Sigmoid colon (tissue), 7 donors: ENCODE measurements around the gene AP3S1. TPM values are rescaled to one million over a fixed set of nuclear protein-coding genes. Genes with fewer than 3 reads are reported as not detected.

Source experiments
- DNase-seq: peaks from one replicate; pipeline ENCODE4 v3.0.0-alpha.2; 2019
- H3K27ac ChIP-seq, 4 donors: fragments of 200-600 bp; sonication (generic); one replicate each; pipeline ENCODE4 v1.5.1; 2016 to 2019; ENCODE audit warnings: mild to moderate bottlenecking in 1 of 4
- H3K27me3 ChIP-seq, 3 donors: fragments of 200-600 bp; sonication (generic); one replicate each; pipeline ENCODE4 v1.5.1; 2019; ENCODE audit warnings: mild to moderate bottlenecking in 1 of 3
- H3K36me3 ChIP-seq, 4 donors: fragments of 200-600 bp; sonication (generic); one replicate each; pipeline ENCODE4 v1.5.1; 2016 to 2019
- H3K4me1 ChIP-seq, 4 donors: fragments of 200-600 bp; sonication (generic); one replicate each; pipeline ENCODE4 v1.5.1; 2017 to 2019
- H3K4me3 ChIP-seq, 4 donors: fragments of 200-600 bp; sonication (generic); one replicate each; pipeline ENCODE4 v1.5.1; 2017 to 2019; ENCODE audit warnings: mild to moderate bottlenecking in 2 of 4, moderate library complexity in 1 of 4
- H3K9me3 ChIP-seq, 4 donors: fragments of 200-600 bp in 3 of 4; sonication (generic) in 3 of 4; one replicate each; pipeline versions ENCODE4 v1.5.1 to v1.6.1; 2013 to 2019
- CTCF ChIP-seq, 4 experiments: fragments of 450-650 bp in 3 of 4; fragments of 200-600 bp in 1 of 4; IDR thresholded peaks; one replicate each; pipeline ENCODE4 v1.5.1; 2016 to 2019; ENCODE audit warnings: antibody characterized with exemption in 4 of 4, mild to moderate bottlenecking in 3 of 4, moderate library complexity in 2 of 4
- EP300 ChIP-seq, 4 donors: sonication (generic); formaldehyde crosslinking; IDR thresholded peaks; one replicate each; pipeline ENCODE4 v1.6.1; 2017; ENCODE audit warnings: antibody characterized with exemption in 4 of 4
- POLR2A ChIP-seq, 2 donors: fragments of 450-650 bp; IDR thresholded peaks; one replicate each; pipeline ENCODE4 v1.6.1; 2016; ENCODE audit warnings: antibody characterized with exemption in 2 of 2, mild to moderate bottlenecking in 2 of 2, moderate library complexity in 2 of 2
- POLR2AphosphoS5 ChIP-seq, 4 donors: sonication (generic); formaldehyde crosslinking; IDR thresholded peaks; one replicate each; pipeline ENCODE4 v1.6.1; 2017; ENCODE audit warnings: antibody characterized with exemption in 4 of 4
- WGBS, 2 donors: extraction: QIAGEN DNeasy Blood & Tissue Kit; methylation state at CpG; one replicate each; pipeline ENCODE4 v1.1.7; 2013; 5-methylcytosine and 5-hydroxymethylcytosine counted together
- intact Hi-C: fragments of 100-400 bp; cut with DNase I; formaldehyde crosslinking; loops from one replicate; pipeline ENCODE4 v1.15.1; 2023
- polyA plus RNA-seq, 3 donors: library from polyadenylated mRNA; stranded (reverse); fragments of 200-250 nt; gene quantifications; one replicate each; pipeline ENCODE4 v1.2.3, GENCODE V29; 2013
- total RNA-seq, 4 donors: library from RNA; depleted of rRNA; stranded (reverse); fragments of >200 nt; gene quantifications; one replicate each; pipeline ENCODE4 v1.1.0, GENCODE V29; 2016
- donor health status: healthy with polysubstance abuse.
- donor health status: Bipolar disorder and iron deficiency.
- donor health status: healthy.

AP3S1 gene
- total and polyA plus RNA-seq, 7 donors: 59.7 to 229 (median 128) TPM

GRCh38 chr5:115850744-115851416, 9.1 kb downstream of the AP3S1 start:
- WGBS, 2 donors: 70 to 73% methylated on average over 4 of the region's 4 CpGs
- H3K27ac ChIP-seq: peak overlapping the region in 3 of 4 donors; percentile 38 to 59 (median 49)
- H3K4me1 ChIP-seq: peaks cover 0 to 39% (median 17%) of the 10 kb centered on the region in 4 donors
- H3K4me3 ChIP-seq: peak overlapping the region in 2 of 4 donors; percentile 4 to 9
- no peak for TF ChIP-seq EP300 (IDR thresholded peaks at IDR 0.05)
- TF ChIP-seq POLR2A (IDR thresholded peaks at IDR 0.05): no peak
- no peak for TF ChIP-seq CTCF (IDR thresholded peaks at IDR 0.05)
- TF ChIP-seq POLR2AphosphoS5 (IDR thresholded peaks at IDR 0.05): no peak
- H3K36me3 ChIP-seq: no peaks in the 10 kb centered on the region
- H3K9me3 ChIP-seq: no peaks in the 10 kb centered on the region
- no peak for DNase-seq
- intact Hi-C loops: no loop called here
- no peaks in the 10 kb centered on the region for H3K27me3 ChIP-seq

DNA sequence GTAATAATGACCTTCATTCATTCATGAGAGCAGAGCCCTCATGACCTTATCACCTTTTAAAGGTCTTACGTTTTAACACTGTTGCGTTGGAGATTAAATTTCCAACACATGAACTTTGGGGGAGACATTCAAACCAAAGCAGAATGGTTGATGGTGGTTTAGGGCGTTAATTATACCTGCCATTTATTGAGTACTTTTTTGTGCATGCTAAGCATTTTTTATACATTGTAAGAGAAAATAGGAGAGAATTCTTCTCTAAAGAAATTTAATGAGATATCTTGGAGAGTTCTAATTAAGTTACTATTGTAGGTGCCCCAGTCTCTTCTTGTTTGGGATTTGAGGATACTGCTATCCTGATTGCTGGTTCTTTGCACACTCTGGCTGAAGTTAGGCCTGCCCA, 12.4 kb downstream of the AP3S1 start:
- Histone ChIP-seq H3K9me3 (no peaks in the 10 kb centered on the region), H3K27ac (no peak overlapping the region), H3K36me3 (no peaks in the 10 kb centered on the region), H3K4me3 (no peak overlapping the region), H3K27me3 (no peaks in the 10 kb centered on the region), H3K4me1 (peaks cover 0 to 55% (median 40%) of the 10 kb centered on the region in 4 donors)
- DNase-seq: no peak
- TF ChIP-seq CTCF (IDR thresholded peaks at IDR 0.05) (no peak), POLR2AphosphoS5 (IDR thresholded peaks at IDR 0.05) (no peak)
- intact Hi-C loops: no loop called here
- WGBS, 2 donors: 93 to 98% methylated on average over 3 of the region's 3 CpGs

DNA sequence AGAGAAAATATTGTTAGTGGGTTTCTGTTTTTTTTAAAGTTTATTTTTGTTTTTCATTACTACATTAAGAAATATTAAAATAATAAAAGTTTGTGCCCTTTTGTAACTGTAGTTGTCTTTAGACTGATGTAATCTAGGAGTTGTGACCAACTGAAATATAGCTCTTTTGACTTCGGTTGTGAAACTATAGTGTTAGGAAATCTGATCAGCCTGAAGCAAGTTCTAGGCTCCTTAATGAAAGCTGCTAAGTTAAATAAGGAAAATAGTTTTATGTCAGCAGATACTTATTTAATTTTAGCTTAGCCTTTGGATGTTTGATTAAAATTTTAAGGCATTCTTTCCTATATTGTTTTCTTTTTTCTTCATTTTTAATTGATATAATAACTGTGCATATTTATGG, 14.2 kb downstream of the AP3S1 start:
- no peaks in the 10 kb centered on the region for H3K27me3 ChIP-seq
- no peak for DNase-seq
- 88% methylated on average over 1 of the region's 1 CpG for WGBS, 2 donors
- no peak for TF ChIP-seq POLR2A (IDR thresholded peaks at IDR 0.05)
- no peak for TF ChIP-seq EP300 (IDR thresholded peaks at IDR 0.05)
- TF ChIP-seq CTCF (IDR thresholded peaks at IDR 0.05): no peak
- H3K4me1 ChIP-seq: peaks cover 0 to 53% (median 36%) of the 10 kb centered on the region in 4 donors
- intact Hi-C loops: no loop called here
- H3K36me3 ChIP-seq: no peaks in the 10 kb centered on the region
- H3K9me3 ChIP-seq: no peaks in the 10 kb centered on the region
- no peak overlapping the region for H3K4me3 ChIP-seq
- H3K27ac ChIP-seq: no peak overlapping the region

GRCh38 chr5:115857057-115857479, 15.3 kb downstream of the AP3S1 start:
- intact Hi-C loops: no loop called here
- Histone ChIP-seq H3K27ac (peak overlapping the region in 2 of 4 donors; percentile 33 to 52), H3K4me3 (no peak overlapping the region), H3K36me3 (no peaks in the 10 kb centered on the region), H3K9me3 (no peaks in the 10 kb centered on the region), H3K27me3 (no peaks in the 10 kb centered on the region), H3K4me1 (peaks cover 0 to 42% (median 30%) of the 10 kb centered on the region in 4 donors)
- 15 to 63% methylated on average over 1 of the region's 1 CpG for WGBS, 2 donors
- TF ChIP-seq CTCF (IDR thresholded peaks at IDR 0.05): no peak
- no peak for TF ChIP-seq POLR2A (IDR thresholded peaks at IDR 0.05)
- TF ChIP-seq POLR2AphosphoS5 (IDR thresholded peaks at IDR 0.05): no peak
- no peak for TF ChIP-seq EP300 (IDR thresholded peaks at IDR 0.05)
- no peak for DNase-seq
